Glomerular visceral epithelial cell (primary cell): Measurements from ENCODE around the gene RCBTB1.
"Not testable (repeated sequence)": the region's sequence is repeated elsewhere in the genome, so short reads cannot be mapped to it uniquely, and the experiment has no call there.

Source experiments
- DNase-seq: peaks from one replicate; pipeline ENCODE4 v3.0.0-alpha.2; 2016; ENCODE audit errors: extremely low spot score

The RCBTB1 gene

DNA sequence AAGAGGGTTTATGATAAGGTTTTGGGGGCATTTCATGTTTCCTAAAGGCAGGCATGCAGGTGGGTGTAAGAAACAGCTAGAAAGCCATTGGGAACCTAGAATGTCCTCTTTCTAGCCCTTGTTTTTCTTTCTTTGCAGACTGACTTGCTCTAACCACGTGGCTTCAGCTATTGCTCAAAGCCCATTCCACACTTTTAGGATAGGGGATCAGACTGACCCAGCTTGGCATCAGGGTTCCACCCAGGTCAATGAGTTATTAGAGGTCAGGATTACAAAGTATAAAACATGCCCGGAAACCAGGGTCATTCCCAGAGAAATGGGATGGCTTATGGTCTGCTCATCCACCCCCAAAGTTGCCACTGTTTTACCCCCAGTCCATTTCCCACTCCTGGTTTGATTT lies 72.8 kb downstream of the RCBTB1 start:
- no peak for DNase-seq

DNA sequence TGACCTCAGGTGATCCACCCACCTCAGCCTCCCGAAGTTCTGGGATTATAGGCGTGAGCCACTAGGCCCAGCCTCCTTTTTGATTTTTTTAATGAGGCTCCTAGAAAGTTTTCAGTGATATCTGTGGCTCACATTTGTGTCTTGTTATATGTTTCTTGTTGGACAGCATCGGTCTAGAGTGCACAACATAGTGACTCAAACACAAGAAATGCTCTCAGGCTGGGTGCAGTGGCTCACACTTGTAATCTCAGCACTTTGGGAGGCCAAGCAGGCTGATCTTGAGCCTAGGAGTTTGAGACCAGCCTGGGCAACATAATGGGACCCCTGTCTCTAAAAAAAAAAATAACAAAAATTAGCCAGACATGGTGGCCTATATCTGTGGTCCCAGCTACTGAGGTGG lies 81.4 kb downstream of the RCBTB1 start:
- DNase-seq: no peak

DNA sequence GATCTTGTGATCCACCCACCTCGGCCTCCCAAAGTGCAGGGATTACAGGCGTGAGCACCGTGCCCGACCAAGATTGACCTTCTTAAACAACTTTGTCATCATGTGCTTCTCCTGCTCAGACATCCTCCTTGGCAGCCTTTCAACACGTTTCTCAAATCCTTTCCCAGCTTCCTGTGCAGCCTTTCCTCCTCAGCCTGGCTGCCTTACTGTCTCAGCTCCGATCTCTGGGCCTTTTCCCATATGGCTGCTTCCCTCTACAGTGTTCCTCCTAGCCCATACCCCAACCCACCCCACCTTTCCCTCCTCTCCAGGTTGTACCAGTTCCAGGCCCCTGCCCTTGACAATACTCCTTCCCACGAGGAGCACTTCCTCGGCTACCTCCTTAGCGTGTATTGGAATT lies 82.4 kb downstream of the RCBTB1 start:
- DNase-seq: no peak

GRCh38 chr13:49499889-49500660 lies 85.3 kb downstream of the RCBTB1 start:
- peak; percentile 30 for DNase-seq

DNA sequence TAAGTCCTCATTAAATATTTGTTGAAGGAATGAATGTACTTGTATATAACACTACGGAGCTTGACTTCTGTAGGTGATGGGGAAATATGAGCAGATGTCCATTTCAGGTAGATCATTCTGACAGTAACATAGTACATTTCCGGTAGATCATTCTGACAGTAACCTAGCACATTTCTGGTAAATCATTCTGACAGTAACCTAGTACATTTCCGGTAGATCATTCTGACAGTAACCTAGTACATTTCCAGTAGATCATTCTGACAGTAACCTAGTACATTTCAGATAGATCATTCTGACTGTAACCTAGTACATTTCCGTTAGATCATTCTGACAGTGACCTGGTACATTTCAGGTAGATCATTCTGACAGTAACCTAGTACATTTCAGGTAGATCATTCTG lies 87.2 kb downstream of the RCBTB1 start:
- DNase-seq: no peak

GRCh38 chr13:49497272-49497671 lies 88.1 kb downstream of the RCBTB1 start:
- no peak for DNase-seq

- DNase-seq: not testable (repeated sequence)
Measured at GRCh38 chr13:49496837-49497236, 88.5 kb downstream of the RCBTB1 start.

GRCh38 chr13:49495783-49496762 lies 89.3 kb downstream of the RCBTB1 start, which contains the start of gene PHF11:
TSS of gene PHF11 (plus strand) at chr13:49495953. CDS start at chr13:49496002, 49 bp downstream.
- DNase-seq: peak; percentile 83

- DNase-seq: no peak
Measured at GRCh38 chr13:49494645-49495044, 90.7 kb downstream of the RCBTB1 start.

- no peak for DNase-seq
Measured at GRCh38 chr13:49488563-49488962, 96.8 kb downstream of the RCBTB1 start.
